Vagina (tissue), 2 donors: Measurements from ENCODE around the gene RORC.

Experiments
- CTCF ChIP-seq, 3 experiments: fragments of 450-650 bp in 2 of 3; fragments of 200-600 bp in 1 of 3; sonication (generic) in 1 of 3; IDR thresholded peaks; one replicate each; pipeline ENCODE4 v1.5.1; 2017 to 2019; ENCODE audit warnings: antibody characterized with exemption in 3 of 3, mild to moderate bottlenecking in 2 of 3, moderate library complexity in 2 of 3
- POLR2A ChIP-seq, 2 donors: fragments of 450-650 bp; IDR thresholded peaks; one replicate each; pipeline ENCODE4 v1.6.1; 2017; ENCODE audit warnings: antibody characterized with exemption in 2 of 2, mild to moderate bottlenecking in 2 of 2, moderate library complexity in 2 of 2
- POLR2AphosphoS5 ChIP-seq, 2 donors: sonication (generic); formaldehyde crosslinking; IDR thresholded peaks; one replicate each; pipeline ENCODE4 v1.9.0; 2017; ENCODE audit warnings: antibody characterized with exemption in 2 of 2, mild to moderate bottlenecking in 2 of 2, low read depth in 1 of 2; ENCODE audit not compliant: insufficient read depth in 1 of 2

DNA sequence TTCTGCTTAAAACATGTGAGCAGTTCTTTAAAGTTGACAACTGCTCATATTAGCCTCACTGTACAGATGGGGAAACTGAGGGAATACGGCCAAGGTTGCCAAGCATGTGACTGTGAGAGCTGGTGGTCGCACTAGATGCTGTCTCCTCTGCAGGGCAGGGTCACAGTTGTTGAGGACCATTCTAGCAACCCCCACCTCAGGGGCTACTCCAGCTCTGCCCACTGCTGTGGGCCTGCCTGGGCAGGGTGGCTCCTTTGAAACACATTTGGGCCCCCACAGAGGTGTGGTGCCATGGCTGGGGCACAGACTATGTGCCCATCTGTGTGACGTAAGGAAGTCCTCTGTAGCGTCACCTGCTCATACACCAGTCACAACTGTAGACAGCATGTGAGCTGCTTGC, 21.1 kb upstream of the RORC start:
- TF ChIP-seq CTCF (IDR thresholded peaks at IDR 0.05): no peak
- no peak for TF ChIP-seq POLR2A (IDR thresholded peaks at IDR 0.05)
- TF ChIP-seq POLR2AphosphoS5 (IDR thresholded peaks at IDR 0.05; ENCODE audit: insufficient read depth in 1 of 2, low read depth in 1 of 2): no peak
